Measurements from ENCODE around the gene MTX3. TPM values are rescaled to one million over a fixed set of nuclear protein-coding genes. Genes with fewer than 3 reads are reported as not detected.

Gene MTX3
- total RNA-seq, 1 experiment from 2014 or later, result 34.9 TPM

DNA sequence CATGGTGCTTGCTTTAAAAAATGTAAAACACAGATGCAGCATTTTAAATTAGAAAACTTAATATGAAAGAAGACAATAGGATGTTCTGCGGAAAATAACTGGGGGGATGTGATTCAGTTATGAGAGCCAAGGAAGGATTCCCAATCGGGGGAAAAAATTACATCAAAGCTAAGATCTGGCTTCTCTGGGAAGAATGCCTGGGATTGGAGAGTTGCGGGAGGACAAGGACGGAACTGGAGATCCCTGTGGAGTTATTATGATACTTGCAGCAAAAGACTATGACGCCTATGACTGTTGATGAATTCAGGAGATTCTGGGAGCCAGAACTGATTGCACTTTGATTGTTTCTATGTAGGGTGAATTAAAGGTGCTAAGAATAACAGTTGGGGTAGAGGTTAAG is 24.6 kb downstream of the MTX3 start:
- Histone ChIP-seq H3K4me3 (replicated peaks in 1 of 2; ENCODE audit: low read depth in 1 of 2, low read length in 2 of 2) (no peak overlapping the region), H3K36me3 (ENCODE audit: control insufficient read depth in 1 of 2, insufficient read depth in 2 of 2, low read length in 2 of 2) (no peaks in the 10 kb centered on the region)
- RAD21 ChIA-PET (ENCODE audit: low non-redundant PET in 1 of 2, low total read pairs in 2 of 2, uncharacterized antibody in 2 of 2, unreplicated experiment in 2 of 2), result no interaction called here

GRCh38 chr5:79964136-79964535 is 26.9 kb downstream of the MTX3 start:
- no peak overlapping the region for H3K9ac ChIP-seq (ENCODE audit: low read length)
- ATAC-seq (no peak), DNase-seq (ENCODE audit: low read depth, low spot score) (no peak)
- TF ChIP-seq SP1 (IDR thresholded peaks at IDR 0.05; ENCODE audit: low read depth) (no peak), ZFX (IDR thresholded peaks at IDR 0.05) (no peak), CEBPB (IDR thresholded peaks at IDR 0.05; ENCODE audit: low read depth) (no peak), REST (IDR thresholded peaks at IDR 0.05; ENCODE audit: low read depth) (no peak), ELF1 (IDR thresholded peaks at IDR 0.05; ENCODE audit: borderline replicate concordance, low read depth) (no peak), CBX3 (IDR thresholded peaks at IDR 0.05; ENCODE audit: low read depth) (no peak), FOSL1 (IDR thresholded peaks at IDR 0.05; ENCODE audit: low read depth) (no peak)
- TF ChIP-seq, protein P1, sequence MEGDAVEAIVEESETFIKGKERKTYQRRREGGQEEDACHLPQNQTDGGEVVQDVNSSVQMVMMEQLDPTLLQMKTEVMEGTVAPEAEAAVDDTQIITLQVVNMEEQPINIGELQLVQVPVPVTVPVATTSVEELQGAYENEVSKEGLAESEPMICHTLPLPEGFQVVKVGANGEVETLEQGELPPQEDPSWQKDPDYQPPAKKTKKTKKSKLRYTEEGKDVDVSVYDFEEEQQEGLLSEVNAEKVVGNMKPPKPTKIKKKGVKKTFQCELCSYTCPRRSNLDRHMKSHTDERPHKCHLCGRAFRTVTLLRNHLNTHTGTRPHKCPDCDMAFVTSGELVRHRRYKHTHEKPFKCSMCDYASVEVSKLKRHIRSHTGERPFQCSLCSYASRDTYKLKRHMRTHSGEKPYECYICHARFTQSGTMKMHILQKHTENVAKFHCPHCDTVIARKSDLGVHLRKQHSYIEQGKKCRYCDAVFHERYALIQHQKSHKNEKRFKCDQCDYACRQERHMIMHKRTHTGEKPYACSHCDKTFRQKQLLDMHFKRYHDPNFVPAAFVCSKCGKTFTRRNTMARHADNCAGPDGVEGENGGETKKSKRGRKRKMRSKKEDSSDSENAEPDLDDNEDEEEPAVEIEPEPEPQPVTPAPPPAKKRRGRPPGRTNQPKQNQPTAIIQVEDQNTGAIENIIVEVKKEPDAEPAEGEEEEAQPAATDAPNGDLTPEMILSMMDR (IDR thresholded peaks at IDR 0.05 in 2 of 3, conservative IDR thresholded peaks at IDR 0.05 in 1 of 3; ENCODE audit: borderline replicate concordance in 1 of 3, insufficient read depth in 1 of 3, low read depth in 2 of 3, low read length in 2 of 3), result no peak
- no peaks in the 10 kb centered on the region for H3K9me3 ChIP-seq (ENCODE audit: control insufficient read depth in 1 of 2, insufficient read depth in 1 of 2, low read depth in 1 of 2, low read length in 2 of 2)
- H3K4me1 ChIP-seq (ENCODE audit: control insufficient read depth in 1 of 2, insufficient read depth in 2 of 2, low read length in 2 of 2), result peaks cover 0 to 9% of the 10 kb centered on the region in 2 experiments; a peak in 2 of 4 replicates
- no peaks in the 10 kb centered on the region for H3K36me3 ChIP-seq (ENCODE audit: control insufficient read depth in 1 of 2, insufficient read depth in 2 of 2, low read length in 2 of 2)
- no peaks in the 10 kb centered on the region for H3K27me3 ChIP-seq (ENCODE audit: insufficient read depth, low read length)
- H3K9me2 ChIP-seq (ENCODE audit: insufficient read depth), result no peaks in the 10 kb centered on the region
- BruUV-seq (replicated peaks), result no TSS peak
- CTCF ChIA-PET, result no interaction called here
- H2AFZ ChIP-seq (ENCODE audit: low read depth, low read length, poor library complexity, severe bottlenecking), result no peak overlapping the region
- H3K4me2 ChIP-seq (ENCODE audit: low read length), result no peak overlapping the region
- POLR2A ChIA-PET, result no interaction called here
- RAD21 ChIA-PET (ENCODE audit: low non-redundant PET in 1 of 2, low total read pairs in 2 of 2, uncharacterized antibody in 2 of 2, unreplicated experiment in 2 of 2), result no interaction called here
- H3K4me3 ChIP-seq (replicated peaks in 1 of 2; ENCODE audit: low read depth in 1 of 2, low read length in 2 of 2), result no peak overlapping the region
- H3K79me2 ChIP-seq (ENCODE audit: insufficient read depth, low read length), result no peaks in the 10 kb centered on the region
- no peak overlapping the region for H3K27ac ChIP-seq (ENCODE audit: low read depth, low read length)
- intact Hi-C loops (cut with micrococcal nuclease), result no loop called here
- no peaks in the 10 kb centered on the region for H4K20me1 ChIP-seq (ENCODE audit: insufficient read depth)

More for the DNA sequence above, 24.6 kb downstream of the MTX3 start:
- ChIA-PET POLR2A (no interaction called here), CTCF (no interaction called here)
- Histone ChIP-seq H3K9ac (ENCODE audit: low read length) (no peak overlapping the region), H3K4me1 (ENCODE audit: control insufficient read depth in 1 of 2, insufficient read depth in 2 of 2, low read length in 2 of 2) (peaks cover 0 to 9% of the 10 kb centered on the region in 2 experiments; a peak in 2 of 4 replicates), H3K27me3 (ENCODE audit: insufficient read depth, low read length) (no peaks in the 10 kb centered on the region), H3K9me2 (ENCODE audit: insufficient read depth) (no peaks in the 10 kb centered on the region), H2AFZ (ENCODE audit: low read depth, low read length, poor library complexity, severe bottlenecking) (no peak overlapping the region), H3K27ac (ENCODE audit: low read depth, low read length) (no peak overlapping the region), H3K79me2 (ENCODE audit: insufficient read depth, low read length) (no peaks in the 10 kb centered on the region), H3K4me2 (ENCODE audit: low read length) (no peak overlapping the region), H4K20me1 (ENCODE audit: insufficient read depth) (no peaks in the 10 kb centered on the region), H3K9me3 (ENCODE audit: control insufficient read depth in 1 of 2, insufficient read depth in 1 of 2, low read depth in 1 of 2, low read length in 2 of 2) (no peaks in the 10 kb centered on the region)
- DNase-seq (ENCODE audit: low read depth, low spot score) (no peak), ATAC-seq (no peak)
- no TSS peak for BruUV-seq (replicated peaks)
- intact Hi-C loops (cut with micrococcal nuclease), result no loop called here
- TF ChIP-seq EZH2phosphoT487 (IDR thresholded peaks at IDR 0.05; ENCODE audit: borderline replicate concordance) (no peak), FOSL1 (IDR thresholded peaks at IDR 0.05; ENCODE audit: low read depth) (no peak)

All from HCT116 (cell line).